SK-N-SH (cell line): Measurements from ENCODE around the gene FAM43B. TPM values are rescaled to one million over a fixed set of nuclear protein-coding genes. Genes with fewer than 3 reads are reported as not detected.

Source experiments
- CTCF ChIA-PET: fragments of 300-600, 350-600 bp; formaldehyde crosslinking; extraction: SDS; loops from one replicate; lab custom pipeline; 2021; lab: Yijun Ruan, JAX
- POLR2A ChIA-PET: fragments of 350-600 bp; sonication (Branson Sonifier 250); formaldehyde crosslinking; extraction: SDS; loops from one replicate; lab custom pipeline; 2020; ENCODE audit warnings: antibody characterized with exemption, inconsistent platforms; lab: Yijun Ruan, JAX
- DNase-seq: peaks from one replicate; pipeline ENCODE4 v3.0.0; 2012
- H2AFZ ChIP-seq: fragments of 200-600 bp; sonication (generic); 2 replicates; pipeline ENCODE4 v1.8.1; 2016; ENCODE audit warnings: antibody characterized with exemption, mild to moderate bottlenecking, low read depth
- H3F3A ChIP-seq: fragments of 200-600 bp; sonication (generic); replicated peaks from 2 replicates; pipeline ENCODE3; 2016; ENCODE audit warnings: antibody characterized with exemption, mild to moderate bottlenecking; ENCODE audit not compliant: insufficient read depth
- H3K27ac ChIP-seq, 2 experiments: fragments of 200-500 bp in 1 of 2; fragments of 200-600 bp in 1 of 2; sonication (Bioruptor generic) in 1 of 2; sonication (generic), shearing (Covaris generic) in 1 of 2; 2 replicates each; pipeline versions ENCODE4 v1.5.1 to v1.6.1; 2014 to 2016; ENCODE audit warnings: low read depth in 2 of 2, inconsistent platforms in 1 of 2, low read length in 1 of 2, mild to moderate bottlenecking in 1 of 2, mixed read lengths in 1 of 2
- H3K27me3 ChIP-seq: fragments of 200-600 bp; sonication (generic), shearing (Covaris generic); 2 replicates; pipeline ENCODE4 v1.6.1; 2016; ENCODE audit warnings: mixed run types; ENCODE audit not compliant: insufficient read depth
- H3K36me3 ChIP-seq, 2 experiments: fragments of 200-500 bp in 1 of 2; fragments of 200-600 bp in 1 of 2; sonication (Bioruptor generic) in 1 of 2; sonication (generic) in 1 of 2; replicated peaks in 1 of 2; 2 replicates each; pipeline versions ENCODE3 to v1.5.1; 2014 to 2016; ENCODE audit warnings: low read length in 1 of 2, mild to moderate bottlenecking in 1 of 2; ENCODE audit not compliant: insufficient read depth in 2 of 2, control insufficient read depth in 1 of 2
- H3K4me1 ChIP-seq, 2 experiments: fragments of 200-500 bp in 1 of 2; fragments of 200-600 bp in 1 of 2; sonication (Bioruptor generic) in 1 of 2; sonication (generic), shearing (Covaris generic) in 1 of 2; 2 replicates each; pipeline versions ENCODE4 v1.5.1 to v1.6.1; 2014 to 2016; ENCODE audit warnings: low read depth in 1 of 2, low read length in 1 of 2, mixed run types in 1 of 2; ENCODE audit not compliant: insufficient read depth in 2 of 2, control insufficient read depth in 1 of 2
- H3K4me2 ChIP-seq: fragments of 200-600 bp; sonication (generic), shearing (Covaris generic); 2 replicates; pipeline ENCODE4 v1.6.1; 2017; ENCODE audit warnings: mixed run types
- H3K4me3 ChIP-seq, 2 experiments: fragments of 200-500 bp in 1 of 2; fragments of 200-600 bp in 1 of 2; sonication (Bioruptor generic) in 1 of 2; sonication (generic), shearing (Covaris generic) in 1 of 2; 2 replicates each; pipeline versions ENCODE4 v1.5.1 to v1.8.1; 2014 to 2016; ENCODE audit warnings: low read depth in 2 of 2, inconsistent platforms in 1 of 2, low read length in 1 of 2, mild to moderate bottlenecking in 1 of 2, mixed read lengths in 1 of 2, moderate library complexity in 1 of 2
- H3K79me2 ChIP-seq: fragments of 200-600 bp; sonication (generic); 2 replicates; pipeline ENCODE4 v1.8.1; 2017; ENCODE audit warnings: mild to moderate bottlenecking; ENCODE audit not compliant: insufficient read depth
- H3K9ac ChIP-seq: fragments of 200-600 bp; sonication (generic); 2 replicates; pipeline ENCODE4 v1.6.1; 2017; ENCODE audit warnings: mixed run types
- H3K9me2 ChIP-seq: fragments of 200-600 bp; sonication (generic); 2 replicates; pipeline ENCODE4 v1.6.1; 2017; ENCODE audit warnings: mixed run types
- H3K9me3 ChIP-seq: fragments of 200-600 bp; sonication (generic); 2 replicates; pipeline ENCODE4 v1.6.1; 2017; ENCODE audit warnings: mixed run types, mild to moderate bottlenecking, moderate library complexity
- H4K20me1 ChIP-seq: fragments of 200-600 bp; sonication (generic); 2 replicates; pipeline ENCODE4 v1.6.1; 2017; ENCODE audit warnings: mild to moderate bottlenecking, mixed run types; ENCODE audit not compliant: insufficient read depth
- CHD2 ChIP-seq: fragments of 150-350 bp; IDR thresholded peaks from 2 replicates; pipeline ENCODE4 v1.6.1; 2018; ENCODE audit warnings: low read length; ENCODE audit not compliant: partially characterized antibody
- EP300 ChIP-seq, 2 experiments: IDR thresholded peaks; 2 replicates each; pipeline versions ENCODE4 v1.4.0 to v1.6.1; 2012; ENCODE audit warnings: borderline replicate concordance in 1 of 2, low read depth in 1 of 2, low read length in 1 of 2
- EZH2phosphoT487 ChIP-seq: fragments of 200-600 bp; sonication (generic); IDR thresholded peaks from 2 replicates; pipeline ENCODE4 v1.6.1; 2017; ENCODE audit warnings: low read depth, mixed run types, mild to moderate bottlenecking, antibody characterized with exemption, moderate library complexity, borderline replicate concordance
- FOXJ3 ChIP-seq: sonication (generic); formaldehyde crosslinking; IDR thresholded peaks from 2 replicates; pipeline ENCODE4 v1.5.1; 2020; ENCODE audit warnings: mild to moderate bottlenecking, missing genetic modification reagents
- FOXM1 ChIP-seq: IDR thresholded peaks from 2 replicates; pipeline ENCODE4 v1.4.0; 2012; ENCODE audit warnings: low read depth, mild to moderate bottlenecking
- IRF3 ChIP-seq: fragments of 150-350 bp; IDR thresholded peaks from 2 replicates; pipeline ENCODE4 v1.6.1; 2016; ENCODE audit warnings: mild to moderate bottlenecking, low read depth, low read length
- JUND ChIP-seq: IDR thresholded peaks from 2 replicates; pipeline ENCODE4 v1.4.0; 2012
- MEF2A ChIP-seq: IDR thresholded peaks from 2 replicates; pipeline ENCODE4 v1.4.0; 2012; ENCODE audit warnings: low read depth, borderline replicate concordance
- REST ChIP-seq: IDR thresholded peaks from 2 replicates; pipeline ENCODE4 v1.6.1; 2012; ENCODE audit warnings: mild to moderate bottlenecking, low read depth, low read length, moderate library complexity
- RFX5 ChIP-seq: IDR thresholded peaks from 2 replicates; pipeline ENCODE4 v1.6.1; 2012; ENCODE audit warnings: mild to moderate bottlenecking, improper control_type of control experiment, low read length
- SIN3A ChIP-seq: IDR thresholded peaks from 2 replicates; pipeline ENCODE4 v1.6.1; 2012; ENCODE audit warnings: low read depth, mild to moderate bottlenecking, low read length, moderate library complexity, borderline replicate concordance
- SMC3 ChIP-seq: IDR thresholded peaks from 2 replicates; pipeline ENCODE4 v1.6.1; 2012; ENCODE audit warnings: low read depth, low read length, improper control_type of control experiment
- TAF1 ChIP-seq: IDR thresholded peaks from 2 replicates; pipeline ENCODE4 v1.6.1; 2012; ENCODE audit warnings: low read depth, mild to moderate bottlenecking, low read length, moderate library complexity, borderline replicate concordance
- YY1 ChIP-seq: IDR thresholded peaks from 2 replicates; pipeline ENCODE4 v1.4.0; 2012; ENCODE audit warnings: low read depth, mild to moderate bottlenecking
- WGBS: methylation state at CpG from one replicate; pipeline ENCODE4 v1.1.6; 2017; ENCODE audit warnings: low lambda C conversion rate; 5-methylcytosine and 5-hydroxymethylcytosine counted together
- polyA plus RNA-seq, 3 experiments: library from polyadenylated mRNA; depleted of rRNA; stranded (reverse); fragments of >200 nt; gene quantifications; 2 replicates each; pipeline ENCODE4 v1.2.3, GENCODE V29; 2012
- TF ChIP-seq, protein P1 (sequence below): IDR thresholded peaks from 2 replicates; pipeline ENCODE4 v1.4.0; 2012; ENCODE audit warnings: low read depth, borderline replicate concordance
- TF ChIP-seq, protein P2 (sequence below): IDR thresholded peaks from 2 replicates; pipeline ENCODE4 v1.4.0; 2012; ENCODE audit warnings: low read depth

Gene FAM43B
- polyA plus RNA-seq, 1 of the 3 experiments (the other 2 are of a cell fraction) = not detected

DNA sequence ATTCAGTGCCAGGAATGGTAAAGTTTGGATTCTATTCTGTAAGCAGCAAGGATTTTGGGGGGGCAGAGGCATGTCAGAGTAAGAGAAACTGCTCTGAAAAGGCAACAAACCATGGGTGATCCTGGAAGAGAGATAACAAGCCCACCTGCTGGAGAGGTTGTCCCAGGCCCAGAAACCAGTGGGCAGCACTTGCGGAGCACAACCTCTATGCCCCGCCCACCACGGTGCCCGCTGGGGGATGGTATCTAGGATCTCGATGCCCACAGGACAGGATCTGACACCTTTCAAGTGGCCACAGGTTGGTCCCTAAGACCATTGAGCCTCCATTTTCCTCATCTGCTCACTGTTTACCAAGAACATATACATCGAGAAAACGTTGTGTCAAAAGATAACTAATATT lies 24.2 kb upstream of the FAM43B start:
- H3K4me2 ChIP-seq = no peak overlapping the region
- no peaks in the 10 kb centered on the region for H3F3A ChIP-seq
- POLR2A ChIA-PET = no interaction called here
- H3K4me1 ChIP-seq = no peaks in the 10 kb centered on the region; a peak in 1 of 4 replicates
- WGBS = 21% methylated on average over 7 of the region's 7 CpGs
- DNase-seq = no peak
- peaks cover 40% of the 10 kb centered on the region for H3K27me3 ChIP-seq
- no peak overlapping the region for H3K27ac ChIP-seq
- CTCF ChIA-PET = interaction anchor here (1.5 to 4.2 kb wide), 2 partner anchors 27 to 105 kb away, joined by 3 to 27 read pairs; partner anchors contain the start of gene PINK1
- TF ChIP-seq FOXJ3 (CRISPR knock-in tag) (no peak), EZH2phosphoT487 (no peak), RFX5 (no peak), FOXM1 (no peak), MEF2A (no peak), SMC3 (no peak), SIN3A (no peak), CHD2 (no peak), REST (no peak), EP300 (IDR thresholded peaks at IDR 0.05; ENCODE audit: borderline replicate concordance in 1 of 2, low read depth in 1 of 2, low read length in 1 of 2) (no peak), TAF1 (no peak), YY1 (no peak)
- TF ChIP-seq, protein P1, sequence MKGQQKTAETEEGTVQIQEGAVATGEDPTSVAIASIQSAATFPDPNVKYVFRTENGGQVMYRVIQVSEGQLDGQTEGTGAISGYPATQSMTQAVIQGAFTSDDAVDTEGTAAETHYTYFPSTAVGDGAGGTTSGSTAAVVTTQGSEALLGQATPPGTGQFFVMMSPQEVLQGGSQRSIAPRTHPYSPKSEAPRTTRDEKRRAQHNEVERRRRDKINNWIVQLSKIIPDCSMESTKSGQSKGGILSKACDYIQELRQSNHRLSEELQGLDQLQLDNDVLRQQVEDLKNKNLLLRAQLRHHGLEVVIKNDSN = no peak
- no peak overlapping the region for H3K9ac ChIP-seq
- H3K36me3 ChIP-seq = no peaks in the 10 kb centered on the region
- no peak overlapping the region for H2AFZ ChIP-seq
- H3K79me2 ChIP-seq = no peaks in the 10 kb centered on the region
- H3K9me3 ChIP-seq = no peaks in the 10 kb centered on the region
- no peaks in the 10 kb centered on the region for H4K20me1 ChIP-seq
- H3K9me2 ChIP-seq = no peaks in the 10 kb centered on the region
- H3K4me3 ChIP-seq = no peak overlapping the region

DNA sequence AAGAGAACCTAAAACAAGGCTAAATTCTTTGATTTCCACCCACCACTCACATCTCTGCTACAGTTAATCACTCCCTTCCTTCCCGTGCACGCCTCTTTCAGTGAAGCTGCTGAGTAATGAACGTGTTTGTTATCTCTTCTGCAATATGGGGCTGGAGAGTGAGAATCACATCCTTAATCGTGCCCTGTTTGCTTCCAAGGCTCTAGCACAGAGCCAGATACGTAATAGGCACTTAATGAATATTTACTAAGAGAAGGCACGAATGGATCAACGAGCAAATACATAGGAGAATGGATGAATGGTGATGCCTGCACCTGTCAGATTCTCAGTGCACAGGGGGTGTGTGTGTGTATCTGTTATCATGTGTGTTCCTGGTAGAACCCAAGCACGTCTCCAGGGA lies 22.1 kb upstream of the FAM43B start:
- H3F3A ChIP-seq = no peaks in the 10 kb centered on the region
- H3K4me3 ChIP-seq = no peak overlapping the region
- H4K20me1 ChIP-seq = no peaks in the 10 kb centered on the region
- H3K79me2 ChIP-seq = no peaks in the 10 kb centered on the region
- H2AFZ ChIP-seq = no peak overlapping the region
- WGBS = 24% methylated on average over 8 of the region's 8 CpGs
- ChIA-PET CTCF (no interaction called here), POLR2A (no interaction called here)
- H3K27ac ChIP-seq = no peak overlapping the region
- no peaks in the 10 kb centered on the region for H3K36me3 ChIP-seq
- no peak for DNase-seq
- H3K9ac ChIP-seq = no peak overlapping the region
- H3K4me2 ChIP-seq = no peak overlapping the region
- no peaks in the 10 kb centered on the region for H3K9me2 ChIP-seq
- peaks cover 43% of the 10 kb centered on the region for H3K27me3 ChIP-seq
- no peaks in the 10 kb centered on the region; a peak in 1 of 4 replicates for H3K4me1 ChIP-seq
- no peaks in the 10 kb centered on the region for H3K9me3 ChIP-seq
- no peak for TF ChIP-seq EZH2phosphoT487
- TF ChIP-seq MEF2A = no peak
- TF ChIP-seq, protein P2, sequence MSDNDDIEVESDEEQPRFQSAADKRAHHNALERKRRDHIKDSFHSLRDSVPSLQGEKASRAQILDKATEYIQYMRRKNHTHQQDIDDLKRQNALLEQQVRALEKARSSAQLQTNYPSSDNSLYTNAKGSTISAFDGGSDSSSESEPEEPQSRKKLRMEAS = no peak
- no peak for TF ChIP-seq IRF3
- no peak for TF ChIP-seq JUND
- TF ChIP-seq, protein P1 = no peak
- no peak for TF ChIP-seq REST
